ENCODE data around the gene ZP3.
"Not testable (repeated sequence)": the region's sequence is repeated elsewhere in the genome, so short reads cannot be mapped to it uniquely, and the experiment has no call there.

Gene ZP3

GRCh38 chr7:76405738-76406137 is 19.0 kb upstream of the ZP3 start:
- DNase-seq (ENCODE audit: low read depth) = no peak

- DNase-seq (ENCODE audit: low read depth) = no peak
These were observed 17.0 kb upstream of the ZP3 start for GRCh38 chr7:76407718-76408117.

GRCh38 chr7:76408121-76408560 is 16.6 kb upstream of the ZP3 start:
- DNase-seq (ENCODE audit: low read depth) = no peak

DNA sequence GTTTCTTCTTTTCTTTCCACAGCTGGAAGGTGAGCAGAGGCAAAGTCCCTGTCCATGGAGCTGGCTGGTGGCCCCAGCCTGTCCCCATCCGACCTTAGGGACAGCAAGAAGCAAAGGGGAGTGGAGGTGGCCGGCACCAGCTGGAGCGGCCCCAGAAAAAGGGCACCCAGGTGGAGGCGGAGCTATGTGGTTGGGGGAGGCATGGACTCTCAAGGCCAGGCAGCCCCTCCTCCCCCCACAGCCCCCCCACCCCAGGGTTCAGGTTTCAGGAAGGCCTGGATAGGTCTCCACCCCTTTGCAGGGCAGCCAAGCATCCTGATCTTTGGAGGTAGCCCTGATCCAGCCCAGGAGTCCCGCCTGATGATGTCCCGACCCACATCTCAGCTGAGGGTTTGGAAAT is 15.2 kb upstream of the ZP3 start, which contains the start of gene SSC4D:
Gene SSC4D (minus strand): TSS at position 161 of the 400 bp plus-strand sequence. CDS start 5,258 bp downstream, outside the sequence.
- DNase-seq (ENCODE audit: low read depth) = no peak

- no peak for DNase-seq (ENCODE audit: low read depth)
These were observed 13.1 kb upstream of the ZP3 start for GRCh38 chr7:76411626-76412025.

DNA sequence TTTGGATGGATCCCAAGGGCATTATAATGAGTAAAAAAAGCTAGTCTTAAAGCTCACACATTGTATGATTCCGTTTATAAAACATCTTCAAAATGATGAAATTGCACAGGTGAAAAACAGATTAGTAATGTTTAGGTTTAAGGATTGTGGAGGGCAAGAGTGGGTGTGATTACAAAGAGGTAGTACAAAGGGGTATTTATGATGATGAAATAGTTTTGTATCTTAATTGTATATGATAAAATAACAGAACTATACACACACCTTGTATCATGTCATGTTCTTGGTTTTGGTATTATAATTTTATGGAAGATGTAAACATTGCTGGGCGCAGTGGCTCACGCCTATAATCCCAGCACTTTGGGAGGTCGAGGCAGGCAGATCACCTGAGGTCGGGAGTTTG is 12.5 kb upstream of the ZP3 start:
- DNase-seq (ENCODE audit: low read depth) = no peak

DNA sequence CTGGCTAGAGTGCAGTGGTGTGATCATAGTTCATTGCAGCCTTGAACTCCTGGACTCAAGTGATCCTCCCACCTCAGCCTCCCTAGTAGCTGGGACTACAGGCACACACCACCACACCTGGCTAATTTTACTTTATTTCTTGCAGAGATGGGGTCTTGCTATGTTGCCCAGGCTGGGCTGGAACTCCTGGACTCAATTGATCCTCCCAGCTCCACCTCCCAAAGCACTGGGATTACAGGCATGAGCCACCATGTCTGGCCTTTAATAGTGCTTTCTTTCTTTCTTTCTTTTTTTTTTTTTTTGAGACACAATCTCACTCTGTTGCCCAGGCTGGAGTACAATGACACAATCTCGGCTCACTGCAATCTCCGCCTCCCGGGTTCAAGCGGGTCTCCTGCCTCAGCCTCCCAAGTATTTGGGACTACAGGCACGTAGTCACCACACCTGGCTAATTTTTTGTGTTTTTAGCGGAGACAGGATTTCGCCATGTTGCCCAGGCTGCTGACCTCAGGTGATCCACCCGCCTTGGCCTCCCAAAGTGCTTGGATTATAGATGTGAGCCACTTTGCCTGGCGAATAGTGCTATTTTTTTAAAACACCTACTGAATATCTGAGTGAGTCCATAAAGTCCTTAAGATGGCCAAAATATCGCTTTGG is 7.0 kb upstream of the ZP3 start:
- DNase-seq (ENCODE audit: low read depth) = not testable (repeated sequence)

GRCh38 chr7:76421097-76421496 is 3.7 kb upstream of the ZP3 start:
- peak; percentile 98 for DNase-seq (ENCODE audit: low read depth)

- peak; percentile 23 for DNase-seq (ENCODE audit: low read depth)
These were observed 911 bp upstream of the ZP3 start for GRCh38 chr7:76423666-76424412.

DNA sequence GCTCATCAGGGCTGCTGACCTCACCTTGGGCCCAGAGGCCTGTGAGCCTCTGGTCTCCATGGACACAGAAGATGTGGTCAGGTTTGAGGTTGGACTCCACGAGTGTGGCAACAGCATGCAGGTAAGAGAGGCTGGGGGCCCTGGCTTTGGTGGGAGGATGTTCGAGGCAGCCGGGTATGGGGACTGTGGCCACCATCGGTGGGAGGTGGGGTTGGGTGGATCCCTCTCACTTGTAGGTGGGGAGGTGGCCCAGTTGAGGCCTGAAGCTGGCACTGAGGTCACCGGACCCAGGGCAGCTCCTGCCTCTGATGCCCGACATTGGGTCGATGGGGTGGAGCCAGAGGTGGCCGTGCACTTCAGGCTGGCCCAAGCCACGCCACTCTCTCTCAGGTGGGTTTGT is 406 bp downstream of the ZP3 start:
- no peak for DNase-seq (ENCODE audit: low read depth)

DNA sequence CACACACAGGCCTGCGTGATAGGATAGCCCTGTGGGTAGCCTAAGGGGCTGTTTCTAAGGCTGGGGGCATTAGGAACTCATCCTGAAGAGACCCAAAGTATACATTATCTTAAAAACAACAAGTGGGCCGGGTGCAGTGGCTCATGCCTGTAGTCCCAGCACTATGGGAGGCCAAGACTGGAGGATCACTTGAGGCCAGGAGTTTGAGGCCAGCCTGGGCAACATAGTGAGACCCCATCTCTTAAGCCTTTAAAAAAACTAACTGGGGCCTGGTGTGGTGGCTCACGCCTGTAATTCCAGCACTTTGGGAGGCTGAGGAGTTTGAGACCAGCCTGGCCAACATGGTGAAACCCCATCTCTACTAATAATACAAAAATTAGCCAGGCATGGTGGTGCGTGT is 808 bp downstream of the ZP3 start:
- not testable (repeated sequence) for DNase-seq (ENCODE audit: low read depth)

GRCh38 chr7:76426246-76426645 is 1.5 kb downstream of the ZP3 start:
- no peak for DNase-seq (ENCODE audit: low read depth)

DNA sequence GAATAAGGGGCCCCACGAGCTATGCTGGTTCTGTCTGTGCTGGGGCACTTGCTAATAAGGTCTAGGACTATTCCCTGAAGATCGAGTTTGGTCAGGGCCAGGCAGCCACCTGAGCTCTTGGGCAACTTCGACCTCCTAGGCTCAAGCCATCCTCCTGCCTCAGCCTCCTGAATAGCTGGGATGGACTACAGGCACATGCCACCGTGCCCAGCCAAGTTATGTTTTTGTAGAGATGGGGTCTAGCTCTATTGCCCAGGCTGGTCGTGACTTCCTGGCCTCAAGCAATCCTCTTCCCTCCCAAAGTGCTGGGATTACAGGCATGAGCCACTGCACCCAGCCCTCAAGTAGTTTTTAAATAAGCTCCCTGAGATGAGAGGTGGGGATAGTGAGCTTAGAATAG is 2.9 kb downstream of the ZP3 start:
- DNase-seq (ENCODE audit: low read depth) = no peak

DNA sequence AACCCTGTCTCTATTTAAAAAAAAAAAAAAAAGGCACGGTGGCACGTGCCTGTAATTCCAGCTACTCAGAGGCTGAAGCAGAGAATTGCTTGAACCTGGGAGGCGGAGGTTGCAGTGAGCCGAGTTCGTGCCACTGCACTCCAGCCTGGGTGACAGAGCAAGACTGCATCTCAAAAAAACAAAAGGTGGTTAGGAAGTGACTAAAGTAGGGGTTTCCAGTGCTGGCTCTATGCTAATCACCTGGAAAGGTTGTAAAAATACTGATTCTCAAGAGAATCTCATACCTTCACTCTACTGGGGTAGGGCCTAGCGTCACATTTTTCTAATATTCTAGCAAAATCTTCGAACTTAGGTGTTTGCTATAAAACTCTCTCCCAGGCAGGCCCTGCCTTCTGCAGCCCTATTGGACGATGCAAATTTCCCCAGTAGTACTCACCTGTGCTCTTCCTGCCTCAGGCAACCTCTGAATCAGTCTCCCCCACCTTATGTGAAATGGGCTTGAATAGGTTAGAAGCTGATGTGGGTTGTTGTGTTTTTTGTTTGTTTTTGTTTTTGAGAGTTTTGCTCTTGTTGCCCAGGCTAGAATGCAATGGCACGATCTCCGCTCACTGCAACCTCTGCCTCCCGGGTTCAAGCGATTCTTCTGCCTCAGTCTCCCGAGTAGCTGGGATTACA is 3.5 kb downstream of the ZP3 start:
- no peak for DNase-seq (ENCODE audit: low read depth)

DNA sequence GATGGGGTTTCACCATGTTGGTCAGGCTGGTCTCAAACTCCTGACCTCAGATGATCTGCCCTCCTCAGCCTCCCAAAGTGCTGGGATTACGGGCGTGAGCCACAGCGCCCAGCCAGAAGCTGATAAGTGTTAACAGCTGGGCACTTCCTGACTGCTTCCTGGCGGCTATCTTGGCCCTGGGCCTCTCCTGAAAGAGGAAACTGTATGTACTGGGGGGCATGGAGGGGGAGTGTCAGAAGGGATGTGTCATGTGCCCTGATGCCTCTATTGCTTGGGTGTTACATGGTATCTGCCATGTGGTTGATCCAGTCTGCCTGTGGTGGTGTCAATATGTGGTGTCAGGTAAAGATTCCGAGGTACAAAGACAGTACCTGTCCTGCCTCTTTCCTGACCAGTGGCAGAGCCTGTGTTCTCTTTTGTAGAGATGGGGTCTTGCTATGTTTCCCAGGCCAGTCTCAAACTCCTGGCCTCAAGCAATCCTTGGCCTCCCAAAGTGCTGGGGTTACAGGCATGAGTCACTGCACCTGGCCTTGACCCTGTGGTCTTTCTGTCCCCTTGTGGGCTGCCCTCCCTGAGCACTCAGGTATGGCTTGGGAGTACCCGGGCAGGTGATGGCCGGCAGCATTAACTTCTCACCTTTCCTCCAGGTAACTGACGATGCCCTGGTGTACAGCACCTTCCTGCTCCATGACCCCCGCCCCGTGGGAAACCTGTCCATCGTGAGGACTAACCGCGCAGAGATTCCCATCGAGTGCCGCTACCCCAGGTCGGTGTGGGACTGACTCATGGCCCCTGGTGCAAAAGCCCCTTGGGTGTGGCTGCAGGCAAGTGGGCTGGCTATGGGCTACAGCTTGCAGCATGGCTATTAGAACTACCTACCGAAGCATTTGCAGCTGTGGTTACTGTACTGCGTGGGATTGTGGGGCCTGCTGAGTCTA is 4.4 kb downstream of the ZP3 start:
- peak; percentile 66 for DNase-seq (ENCODE audit: low read depth)

GRCh38 chr7:76430211-76430610 is 5.5 kb downstream of the ZP3 start:
- DNase-seq (ENCODE audit: low read depth) = no peak

DNA sequence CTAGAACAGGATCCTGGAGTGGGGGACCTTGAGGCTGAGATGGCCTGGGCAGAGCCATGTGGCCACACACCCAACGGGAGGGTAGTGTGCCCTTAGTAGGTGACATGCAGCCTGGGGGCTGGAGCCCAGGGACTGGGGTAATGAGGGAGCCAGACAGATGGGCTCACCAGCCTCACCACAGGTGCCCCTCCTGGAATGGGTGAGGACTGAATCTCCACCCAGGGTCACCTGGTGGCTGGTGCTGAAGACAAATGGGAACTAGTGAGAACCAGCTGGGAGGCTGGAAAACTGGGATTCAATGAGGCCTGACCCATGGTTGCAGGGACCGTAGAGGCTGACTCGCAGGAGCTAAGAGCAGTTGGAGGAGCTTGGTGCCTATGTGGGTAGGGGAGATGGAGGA is 6.1 kb downstream of the ZP3 start:
- no peak for DNase-seq (ENCODE audit: low read depth)

DNA sequence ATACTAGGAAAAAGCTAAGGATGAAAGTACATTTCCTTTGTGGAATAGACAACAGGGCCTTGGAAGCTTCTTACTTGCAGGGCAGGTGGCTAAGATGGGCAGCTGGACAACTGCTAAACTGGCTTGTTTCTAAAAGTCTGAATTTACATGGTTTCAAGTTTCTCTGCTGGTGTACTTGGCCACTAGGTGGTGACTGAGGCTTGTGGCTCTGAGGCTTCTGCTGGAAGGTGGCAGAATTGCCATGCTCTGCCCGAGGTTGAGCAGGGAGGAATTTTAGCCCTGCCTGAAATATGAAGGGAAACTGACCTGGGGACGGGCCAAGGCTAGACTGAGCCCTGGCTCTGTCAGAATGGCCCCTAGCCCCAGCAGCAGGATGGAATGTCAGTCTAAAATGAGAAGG is 13.1 kb downstream of the ZP3 start:
- DNase-seq (ENCODE audit: low read depth) = peak; percentile 76

DNA sequence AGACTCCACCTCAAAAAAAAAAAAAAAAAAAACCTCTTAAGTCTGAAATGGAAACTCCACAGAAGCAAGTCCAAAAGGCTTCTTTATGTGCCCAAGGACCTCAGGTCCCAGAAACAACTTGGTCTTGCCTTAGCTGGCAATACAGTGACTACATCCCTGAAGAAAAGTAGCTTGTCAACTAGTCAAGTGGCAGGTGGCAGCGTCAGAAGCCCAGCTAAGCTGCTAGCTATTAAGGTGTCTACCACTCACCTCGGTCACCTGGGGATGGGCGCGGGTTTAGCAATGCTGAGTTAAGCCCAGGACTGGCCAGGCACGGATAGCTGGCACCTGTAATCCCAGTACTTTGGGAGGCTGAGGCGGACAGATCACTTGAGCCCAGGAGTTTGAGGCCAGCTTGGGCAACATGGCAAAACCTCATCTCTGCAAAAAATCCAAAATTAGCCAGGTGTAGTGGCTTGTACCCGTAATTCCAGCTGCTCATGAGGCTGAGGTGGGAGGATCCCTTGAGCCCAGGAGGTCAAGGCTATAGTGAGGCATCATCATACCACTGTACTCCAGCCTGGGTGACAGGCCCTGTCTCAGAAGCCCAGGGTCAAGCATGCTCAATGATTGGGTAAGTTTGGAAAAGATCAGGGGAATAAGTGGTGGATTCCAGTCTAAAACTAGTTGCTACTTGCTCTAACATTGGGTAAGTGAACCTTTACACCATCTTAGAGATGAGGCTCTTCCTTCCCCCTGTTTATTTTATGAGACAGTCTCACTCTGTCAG is 14.6 kb downstream of the ZP3 start:
- DNase-seq (ENCODE audit: low read depth) = not testable (repeated sequence)

DNA sequence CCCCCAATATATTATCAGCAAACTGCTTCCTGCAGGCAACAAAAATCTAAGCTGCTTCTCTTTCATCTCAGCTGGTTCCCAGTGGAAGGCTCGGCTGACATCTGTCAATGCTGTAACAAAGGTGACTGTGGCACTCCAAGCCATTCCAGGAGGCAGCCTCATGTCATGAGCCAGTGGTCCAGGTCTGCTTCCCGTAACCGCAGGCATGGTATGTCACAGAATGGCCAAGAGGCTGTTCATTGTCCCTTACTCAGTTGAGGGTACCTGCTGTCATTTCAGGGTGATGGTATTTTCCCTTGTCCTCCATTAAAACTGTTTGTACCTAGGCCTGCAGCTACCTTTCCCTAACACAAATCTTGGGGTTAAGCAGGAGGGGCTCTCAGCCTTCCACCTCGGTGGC is 15.7 kb downstream of the ZP3 start:
- not testable (repeated sequence) for DNase-seq (ENCODE audit: low read depth)

GRCh38 chr7:76441792-76442191 is 17.0 kb downstream of the ZP3 start:
- DNase-seq (ENCODE audit: low read depth) = not testable (repeated sequence)
